Prostate gland (tissue), 2 donors: ENCODE measurements around the gene FSCN2. TPM values are rescaled to one million over a fixed set of nuclear protein-coding genes. Genes with fewer than 3 reads are reported as not detected.
A peak's percentile ranks its signal among the peaks of the same experiment; 100 is the strongest.

Source experiments
- DNase-seq: peaks from one replicate; pipeline ENCODE4 v3.0.0-alpha.2; 2019; ENCODE audit warnings: low spot score
- H3K27ac ChIP-seq, 2 donors: fragments of 200-600 bp; sonication (generic); 2 replicates each; pipeline ENCODE4 v1.5.1; 2017 to 2019
- H3K27me3 ChIP-seq: fragments of 200-600 bp; sonication (generic); replicated peaks from 2 replicates; pipeline ENCODE4 v1.5.1; 2019; ENCODE audit not compliant: insufficient read depth
- H3K36me3 ChIP-seq, 2 donors: fragments of 200-600 bp; sonication (generic); 1 replicate in 1 of 2; 2 replicates in 1 of 2; pipeline versions ENCODE4 v1.5.1 to v1.8.1; 2017 to 2019
- H3K4me1 ChIP-seq: fragments of 200-600 bp; sonication (generic); replicated peaks from 2 replicates; pipeline ENCODE4 v1.5.1; 2019
- H3K4me3 ChIP-seq, 2 donors: fragments of 200-600 bp; sonication (generic); 2 replicates each; pipeline ENCODE4 v1.5.1; 2017 to 2019
- H3K9me3 ChIP-seq: fragments of 200-600 bp; sonication (generic); 2 replicates; pipeline ENCODE4 v1.5.1; 2017
- CTCF ChIP-seq, 4 experiments: fragments of 200-600 bp in 2 of 4; fragments of 450-650 bp in 2 of 4; sonication (generic) in 2 of 4; IDR thresholded peaks; 1 replicate in 3 of 4; 2 replicates in 1 of 4; pipeline ENCODE4 v1.5.1; 2016 to 2019; ENCODE audit warnings: antibody characterized with exemption in 4 of 4, mild to moderate bottlenecking in 2 of 4, moderate library complexity in 2 of 4
- POLR2A ChIP-seq: fragments of 450-650 bp; IDR thresholded peaks from one replicate; pipeline ENCODE4 v1.6.1; 2016; ENCODE audit warnings: antibody characterized with exemption, mild to moderate bottlenecking
- POLR2AphosphoS5 ChIP-seq: sonication (generic); formaldehyde crosslinking; IDR thresholded peaks from one replicate; pipeline ENCODE4 v1.6.1; 2017; ENCODE audit warnings: antibody characterized with exemption
- WGBS: methylation state at CpG from one replicate; pipeline ENCODE4 v1.1.5; 2018; 5-methylcytosine and 5-hydroxymethylcytosine counted together
- intact Hi-C: fragments of 100-400 bp; cut with DNase I; formaldehyde crosslinking; loops from one replicate; pipeline ENCODE4 v1.14.2; 2022
- total RNA-seq, 2 donors: library from RNA; depleted of rRNA; stranded (reverse); fragments of >200 nt; gene quantifications; one replicate each; pipeline ENCODE4 v1.1.0, GENCODE V29; 2016

The FSCN2 gene
- total RNA-seq, 2 donors from 2014 or later, result 3.1 to 5.6 TPM

GRCh38 chr17:81510785-81511553, 17.2 kb upstream of the FSCN2 start:
- Histone ChIP-seq H3K9me3 (no peaks in the 10 kb centered on the region), H3K27me3 (no peaks in the 10 kb centered on the region), H3K4me1 (peaks cover 5% of the 10 kb centered on the region), H3K27ac (peak overlapping the region; percentile 100), H3K4me3 (peak overlapping the region; percentile 89 to 97), H3K36me3 (peaks cover 10 to 20% of the 10 kb centered on the region in 2 donors)
- intact Hi-C loops, result loop anchor here (5.0 kb wide), 1 partner anchor 114 kb away; the partner anchor contains the start of gene BAHCC1
- DNase-seq, result no peak
- under 1% methylated on average over 37 of the region's 48 CpGs for WGBS
- TF ChIP-seq POLR2AphosphoS5 (no peak), POLR2A (no peak), CTCF (IDR thresholded peaks at IDR 0.05) (no peak)

GRCh38 chr17:81511554-81511803, 16.7 kb upstream of the FSCN2 start:
- no peaks in the 10 kb centered on the region for H3K9me3 ChIP-seq
- intact Hi-C loops, result loop anchor here (5.0 kb wide), 1 partner anchor 114 kb away; the partner anchor contains the start of gene BAHCC1
- peaks cover 5% of the 10 kb centered on the region for H3K4me1 ChIP-seq
- no peak for TF ChIP-seq POLR2AphosphoS5
- TF ChIP-seq CTCF (IDR thresholded peaks at IDR 0.05), result no peak
- no peak for TF ChIP-seq POLR2A
- H3K36me3 ChIP-seq, result peaks cover 10 to 20% of the 10 kb centered on the region in 2 donors
- under 1% methylated on average over 9 of the region's 9 CpGs for WGBS
- H3K27me3 ChIP-seq, result no peaks in the 10 kb centered on the region
- H3K27ac ChIP-seq, result peak overlapping the region; percentile 100
- peak overlapping the region; percentile 89 to 97 for H3K4me3 ChIP-seq
- no peak for DNase-seq

- peak overlapping the region; percentile 89 to 97 for H3K4me3 ChIP-seq
- peak overlapping the region; percentile 100 for H3K27ac ChIP-seq
- peaks cover 10 to 20% of the 10 kb centered on the region in 2 donors for H3K36me3 ChIP-seq
- no peak for TF ChIP-seq CTCF (IDR thresholded peaks at IDR 0.05)
- no peak for DNase-seq
- 1% methylated on average over 59 of the region's 62 CpGs for WGBS
- intact Hi-C loops, result loop anchor here (5.0 kb wide), 1 partner anchor 115 kb away; the partner anchor contains the start of gene BAHCC1
- no peaks in the 10 kb centered on the region for H3K9me3 ChIP-seq
- H3K4me1 ChIP-seq, result peaks cover 5% of the 10 kb centered on the region
- H3K27me3 ChIP-seq, result no peaks in the 10 kb centered on the region
These were observed 16.2 kb upstream of the FSCN2 start for GRCh38 chr17:81511804-81512561.

GRCh38 chr17:81512562-81513371, 15.4 kb upstream of the FSCN2 start, which contains the start of gene ACTG1:
TSS of gene ACTG1 (minus strand) at chr17:81512799. CDS start at chr17:81512354, 445 bp downstream.
- peak within 1 kb of the TSS; percentile 100 for H3K27ac ChIP-seq
- H3K9me3 ChIP-seq, result no peaks in the 10 kb centered on the region
- peak; percentile 93 for DNase-seq
- intact Hi-C loops, result loop anchor here (5.0 kb wide), 1 partner anchor 115 kb away; the partner anchor contains the start of gene BAHCC1
- H3K4me3 ChIP-seq, result peak within 1 kb of the TSS; percentile 89 to 97
- no peaks in the 10 kb centered on the region for H3K27me3 ChIP-seq
- H3K36me3 ChIP-seq, result peaks cover 10 to 20% of the 10 kb centered on the region in 2 donors
- H3K4me1 ChIP-seq, result peaks cover 5% of the 10 kb centered on the region
- TF ChIP-seq POLR2AphosphoS5 (peak; percentile 74), CTCF (IDR thresholded peaks at IDR 0.05) (no peak), POLR2A (peak; percentile 93)
- WGBS, result under 1% methylated on average over 77 of the region's 111 CpGs
